Peyer's patch (tissue), 4 donors: ENCODE measurements around the gene KCTD8.

Experiments
- POLR2A ChIP-seq, 2 donors: fragments of 450-650 bp; IDR thresholded peaks; one replicate each; pipeline ENCODE4 v1.5.1; 2017; ENCODE audit warnings: antibody characterized with exemption in 2 of 2, mild to moderate bottlenecking in 2 of 2, moderate library complexity in 2 of 2
- TF ChIP-seq, protein P1 (sequence below), 6 experiments: fragments of 450-650 bp in 4 of 6; fragments of 200-600 bp in 2 of 6; sonication (generic) in 1 of 6; IDR thresholded peaks; one replicate each; pipeline ENCODE4 v1.5.1; 2017 to 2019; ENCODE audit warnings: antibody characterized with exemption in 6 of 6, mild to moderate bottlenecking in 3 of 6, moderate library complexity in 1 of 6

DNA sequence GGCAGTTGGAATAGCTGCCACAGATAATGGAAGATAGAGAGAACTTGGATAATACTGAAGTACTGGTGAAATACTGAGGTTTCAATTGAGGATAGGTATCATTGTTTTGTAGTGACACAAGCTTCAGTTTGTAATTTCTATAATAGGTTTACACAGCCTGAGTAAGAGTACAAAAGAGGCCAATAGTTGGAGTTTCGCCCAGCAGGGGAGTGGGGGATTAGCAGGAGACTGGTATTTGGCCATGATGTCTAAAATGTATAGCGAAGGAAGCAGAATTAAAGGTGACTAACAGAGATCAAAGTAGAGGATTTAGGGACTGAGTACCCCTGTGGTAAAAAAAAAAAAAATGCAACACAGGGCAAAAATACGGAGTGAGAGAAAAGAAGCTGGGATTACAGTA lies 129.5 kb downstream of the KCTD8 start:
- TF ChIP-seq, protein P1, sequence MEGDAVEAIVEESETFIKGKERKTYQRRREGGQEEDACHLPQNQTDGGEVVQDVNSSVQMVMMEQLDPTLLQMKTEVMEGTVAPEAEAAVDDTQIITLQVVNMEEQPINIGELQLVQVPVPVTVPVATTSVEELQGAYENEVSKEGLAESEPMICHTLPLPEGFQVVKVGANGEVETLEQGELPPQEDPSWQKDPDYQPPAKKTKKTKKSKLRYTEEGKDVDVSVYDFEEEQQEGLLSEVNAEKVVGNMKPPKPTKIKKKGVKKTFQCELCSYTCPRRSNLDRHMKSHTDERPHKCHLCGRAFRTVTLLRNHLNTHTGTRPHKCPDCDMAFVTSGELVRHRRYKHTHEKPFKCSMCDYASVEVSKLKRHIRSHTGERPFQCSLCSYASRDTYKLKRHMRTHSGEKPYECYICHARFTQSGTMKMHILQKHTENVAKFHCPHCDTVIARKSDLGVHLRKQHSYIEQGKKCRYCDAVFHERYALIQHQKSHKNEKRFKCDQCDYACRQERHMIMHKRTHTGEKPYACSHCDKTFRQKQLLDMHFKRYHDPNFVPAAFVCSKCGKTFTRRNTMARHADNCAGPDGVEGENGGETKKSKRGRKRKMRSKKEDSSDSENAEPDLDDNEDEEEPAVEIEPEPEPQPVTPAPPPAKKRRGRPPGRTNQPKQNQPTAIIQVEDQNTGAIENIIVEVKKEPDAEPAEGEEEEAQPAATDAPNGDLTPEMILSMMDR (IDR thresholded peaks at IDR 0.05): no peak
- no peak for TF ChIP-seq POLR2A (IDR thresholded peaks at IDR 0.05)
